Skeletal muscle tissue (tissue), 4 donors: ENCODE measurements around the gene LTBP4. TPM values are rescaled to one million over a fixed set of nuclear protein-coding genes. Genes with fewer than 3 reads are reported as not detected.

Experiments used
- H3K27ac ChIP-seq: one replicate; pipeline ENCODE4 v1.7.0; 2013; ENCODE audit warnings: mild to moderate bottlenecking, low read depth, low read length, inconsistent platforms
- H3K27me3 ChIP-seq, 3 donors: one replicate each; pipeline ENCODE4 v1.7.0; 2013; ENCODE audit warnings: low read length in 3 of 3; ENCODE audit not compliant: control insufficient read depth in 3 of 3, insufficient read depth in 3 of 3
- H3K36me3 ChIP-seq, 3 donors: one replicate each; pipeline ENCODE4 v1.7.0; 2013; ENCODE audit warnings: low read length in 3 of 3; ENCODE audit not compliant: control insufficient read depth in 3 of 3, insufficient read depth in 3 of 3
- H3K4me1 ChIP-seq, 3 donors: one replicate each; pipeline ENCODE4 v1.7.0; 2013; ENCODE audit warnings: low read length in 3 of 3, mild to moderate bottlenecking in 3 of 3; ENCODE audit not compliant: control insufficient read depth in 3 of 3, insufficient read depth in 3 of 3
- H3K4me3 ChIP-seq, 3 donors: one replicate each; pipeline ENCODE4 v1.7.0; 2013; ENCODE audit warnings: low read length in 3 of 3
- H3K9ac ChIP-seq, 3 donors: one replicate each; pipeline ENCODE4 v1.7.0; 2013; ENCODE audit warnings: low read length in 3 of 3, mild to moderate bottlenecking in 3 of 3, moderate library complexity in 2 of 3, low read depth in 1 of 3
- H3K9me3 ChIP-seq, 3 donors: one replicate each; pipeline ENCODE4 v1.7.0; 2013; ENCODE audit warnings: low read length in 3 of 3; ENCODE audit not compliant: control insufficient read depth in 3 of 3
- total RNA-seq: library from RNA; depleted of rRNA; stranded (reverse); fragments of >200 nt; gene quantifications from one replicate; pipeline ENCODE4 v1.2.3, GENCODE V29; 2014
- donor health status: Osteomylitis.

Gene LTBP4
- total RNA-seq, 1 donor from 2014 or later: 86.6 TPM

DNA sequence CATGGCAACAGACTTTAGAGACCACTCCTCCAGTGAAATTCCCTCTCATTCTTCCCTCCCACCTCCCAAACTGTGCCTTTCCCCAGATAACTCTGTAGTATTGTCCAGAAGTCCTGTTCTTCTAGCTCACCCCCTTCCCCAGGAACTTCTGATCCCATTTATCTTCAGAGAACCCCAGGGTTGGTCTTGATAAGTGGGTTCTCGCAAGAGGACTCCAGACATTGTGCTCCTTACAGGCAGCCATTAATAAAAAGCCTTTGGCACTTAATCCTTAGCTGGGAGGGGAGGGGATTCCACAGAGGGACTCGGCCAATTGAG, 1.9 kb downstream of the LTBP4 start:
- Histone ChIP-seq H3K36me3 (no peaks in the 10 kb centered on the region), H3K27me3 (peaks cover 8 to 32% (median 27%) of the 10 kb centered on the region in 3 donors), H3K27ac (peak overlapping the region; percentile 62), H3K4me3 (peak overlapping the region; percentile 59 to 69 (median 65)), H3K4me1 (peaks cover 56 to 61% (median 56%) of the 10 kb centered on the region in 3 donors), H3K9me3 (no peaks in the 10 kb centered on the region), H3K9ac (peak overlapping the region in 1 of 3 donors; percentile 70)

DNA sequence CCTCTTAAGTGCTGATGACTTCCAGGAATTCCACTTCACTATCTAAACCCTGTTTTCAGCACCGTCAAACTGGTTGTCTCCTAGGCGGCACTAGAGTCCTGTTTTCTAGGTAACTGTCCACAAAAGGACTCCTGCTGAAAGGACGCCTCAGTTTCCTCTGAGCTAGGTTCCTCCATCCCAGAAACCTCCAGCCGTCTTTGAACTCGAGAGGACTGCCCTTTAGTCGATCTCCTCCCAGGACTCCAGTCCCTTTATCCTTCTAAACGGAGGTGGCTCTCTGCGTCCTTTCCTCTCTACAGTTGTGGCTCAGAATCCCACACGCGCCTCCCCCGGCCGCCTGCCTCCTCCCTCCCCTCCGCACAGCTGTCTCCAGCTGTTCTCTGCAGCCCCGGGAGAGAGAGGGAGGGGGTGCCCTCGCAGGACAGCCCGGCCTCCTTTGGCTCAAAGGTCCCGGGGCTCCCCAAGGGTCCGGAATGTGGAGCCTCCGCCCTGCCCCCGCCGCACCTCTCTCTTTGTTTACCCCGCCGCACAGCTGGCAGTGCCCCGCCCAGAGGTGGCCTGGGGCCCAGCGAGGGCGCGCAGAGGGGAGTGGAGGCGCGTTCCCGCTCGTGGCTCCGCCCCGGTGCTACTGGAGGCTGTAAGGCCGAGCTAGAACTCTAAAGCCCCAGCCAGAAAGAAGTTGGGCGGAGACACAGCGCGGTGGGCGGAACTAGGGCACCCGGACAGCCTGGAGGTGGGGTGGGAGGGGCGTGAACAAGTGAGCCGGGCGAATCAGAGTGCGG, 2.4 kb downstream of the LTBP4 start:
- Histone ChIP-seq H3K36me3 (no peaks in the 10 kb centered on the region), H3K9me3 (no peaks in the 10 kb centered on the region), H3K4me3 (peak overlapping the region; percentile 59 to 69 (median 65)), H3K27me3 (peaks cover 3 to 28% (median 23%) of the 10 kb centered on the region in 3 donors), H3K9ac (peak overlapping the region in 2 of 3 donors; percentile 40 to 70), H3K27ac (peak overlapping the region; percentile 62), H3K4me1 (peaks cover 51 to 57% (median 56%) of the 10 kb centered on the region in 3 donors)

DNA sequence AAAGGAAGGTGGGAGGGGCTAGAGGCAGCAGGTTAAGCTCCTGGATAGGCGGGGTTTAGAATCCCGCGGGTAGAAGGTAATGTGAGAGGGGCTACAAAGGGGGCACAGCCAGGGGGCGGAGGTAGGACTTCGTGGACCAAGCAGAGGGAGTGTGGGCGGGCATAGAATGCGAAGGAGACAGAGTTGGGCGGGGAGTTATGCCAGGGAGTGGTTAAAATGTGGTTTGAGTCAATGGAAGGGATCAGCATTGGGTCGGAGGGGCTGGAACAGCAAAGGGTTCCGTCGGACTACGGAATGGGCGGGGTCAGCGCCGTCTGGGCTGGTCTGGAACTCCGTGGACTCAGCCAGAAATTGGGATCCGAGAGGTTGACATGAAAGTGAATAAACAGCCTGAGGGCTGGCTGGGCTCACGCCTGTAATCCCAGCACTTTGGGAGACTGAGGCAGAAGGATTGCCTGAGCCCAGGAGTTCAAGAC, 3.0 kb downstream of the LTBP4 start:
- peaks cover 0 to 22% (median 18%) of the 10 kb centered on the region in 3 donors for H3K27me3 ChIP-seq
- H3K9me3 ChIP-seq: no peaks in the 10 kb centered on the region

DNA sequence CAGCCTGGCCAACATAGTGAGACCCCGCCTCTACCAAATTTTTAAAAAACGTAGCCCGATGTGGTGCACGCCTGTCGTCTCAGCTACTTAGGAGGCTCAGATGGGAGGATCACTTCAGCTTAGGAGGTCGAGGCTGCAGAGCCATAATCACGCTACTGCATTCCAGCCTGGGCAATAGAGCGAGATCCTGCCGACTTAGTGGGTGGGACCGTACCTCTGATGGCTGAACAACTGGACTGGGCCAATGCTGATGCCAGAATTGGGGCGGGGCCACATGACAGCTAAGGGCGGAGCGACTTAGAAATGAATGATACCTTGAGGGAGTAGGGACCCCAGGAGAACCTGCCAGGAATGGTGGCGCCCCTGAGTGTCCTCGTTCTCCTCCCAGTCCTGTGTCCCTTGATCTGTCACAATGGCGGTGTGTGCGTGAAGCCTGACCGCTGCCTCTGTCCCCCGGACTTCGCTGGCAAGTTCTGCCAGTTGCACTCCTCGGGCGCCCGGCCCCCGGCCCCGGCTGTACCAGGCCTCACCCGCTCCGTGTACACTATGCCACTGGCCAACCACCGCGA, 3.6 kb downstream of the LTBP4 start:
- H3K9ac ChIP-seq: peak overlapping the region in 2 of 3 donors; percentile 64 to 83
- H3K9me3 ChIP-seq: no peaks in the 10 kb centered on the region
- H3K27me3 ChIP-seq: peaks cover 0 to 18% (median 13%) of the 10 kb centered on the region in 3 donors
- no peaks in the 10 kb centered on the region for H3K36me3 ChIP-seq
- H3K4me1 ChIP-seq: peaks cover 47 to 55% (median 53%) of the 10 kb centered on the region in 3 donors
- peak overlapping the region; percentile 47 for H3K27ac ChIP-seq
- H3K4me3 ChIP-seq: peak overlapping the region; percentile 59 to 72 (median 68)

More for the DNA sequence above, 3.0 kb downstream of the LTBP4 start:
- Histone ChIP-seq H3K36me3 (no peaks in the 10 kb centered on the region), H3K4me3 (peak overlapping the region; percentile 38 to 69 (median 65)), H3K9ac (peak overlapping the region in 2 of 3 donors; percentile 45 to 64), H3K27ac (peak overlapping the region; percentile 62), H3K4me1 (peaks cover 52 to 55% (median 52%) of the 10 kb centered on the region in 3 donors)

DNA sequence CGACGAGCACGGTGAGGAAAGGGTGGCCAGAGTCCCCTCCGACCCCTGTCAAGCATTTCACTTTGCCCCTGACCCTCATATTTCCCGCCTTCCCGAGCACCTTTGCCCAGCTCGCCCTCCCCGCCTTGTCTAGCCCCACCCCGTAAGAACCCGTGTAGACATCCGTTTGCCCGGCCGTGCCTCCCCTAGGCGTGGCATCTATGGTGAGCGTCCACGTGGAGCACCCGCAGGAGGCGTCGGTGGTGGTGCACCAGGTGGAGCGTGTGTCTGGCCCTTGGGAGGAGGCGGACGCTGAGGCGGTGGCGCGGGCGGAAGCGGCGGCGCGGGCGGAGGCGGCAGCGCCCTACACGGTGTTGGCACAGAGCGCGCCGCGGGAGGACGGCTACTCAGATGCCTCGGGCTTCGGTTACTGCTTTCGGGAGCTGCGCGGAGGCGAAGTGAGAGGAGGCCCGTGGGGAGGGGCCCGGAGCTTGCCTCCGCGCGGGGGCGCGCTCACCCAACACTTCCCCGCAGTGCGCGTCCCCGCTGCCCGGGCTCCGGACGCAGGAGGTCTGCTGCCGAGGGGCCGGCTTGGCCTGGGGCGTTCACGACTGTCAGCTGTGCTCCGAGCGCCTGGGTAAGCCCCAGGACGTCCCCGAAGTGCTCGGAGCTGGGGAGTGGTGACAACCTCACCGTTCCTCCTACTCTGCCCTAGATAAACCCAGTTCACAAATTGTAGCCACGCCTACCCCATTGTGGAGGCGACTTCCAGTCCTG, 4.2 kb downstream of the LTBP4 start:
- H3K9me3 ChIP-seq: no peaks in the 10 kb centered on the region
- H3K27ac ChIP-seq: peak overlapping the region; percentile 47
- H3K4me3 ChIP-seq: peak overlapping the region; percentile 59 to 72 (median 68)
- no peaks in the 10 kb centered on the region for H3K36me3 ChIP-seq
- H3K27me3 ChIP-seq: peaks cover 0 to 15% (median 10%) of the 10 kb centered on the region in 3 donors
- peaks cover 49 to 55% (median 55%) of the 10 kb centered on the region in 3 donors for H3K4me1 ChIP-seq
- H3K9ac ChIP-seq: peak overlapping the region; percentile 40 to 83 (median 64)

DNA sequence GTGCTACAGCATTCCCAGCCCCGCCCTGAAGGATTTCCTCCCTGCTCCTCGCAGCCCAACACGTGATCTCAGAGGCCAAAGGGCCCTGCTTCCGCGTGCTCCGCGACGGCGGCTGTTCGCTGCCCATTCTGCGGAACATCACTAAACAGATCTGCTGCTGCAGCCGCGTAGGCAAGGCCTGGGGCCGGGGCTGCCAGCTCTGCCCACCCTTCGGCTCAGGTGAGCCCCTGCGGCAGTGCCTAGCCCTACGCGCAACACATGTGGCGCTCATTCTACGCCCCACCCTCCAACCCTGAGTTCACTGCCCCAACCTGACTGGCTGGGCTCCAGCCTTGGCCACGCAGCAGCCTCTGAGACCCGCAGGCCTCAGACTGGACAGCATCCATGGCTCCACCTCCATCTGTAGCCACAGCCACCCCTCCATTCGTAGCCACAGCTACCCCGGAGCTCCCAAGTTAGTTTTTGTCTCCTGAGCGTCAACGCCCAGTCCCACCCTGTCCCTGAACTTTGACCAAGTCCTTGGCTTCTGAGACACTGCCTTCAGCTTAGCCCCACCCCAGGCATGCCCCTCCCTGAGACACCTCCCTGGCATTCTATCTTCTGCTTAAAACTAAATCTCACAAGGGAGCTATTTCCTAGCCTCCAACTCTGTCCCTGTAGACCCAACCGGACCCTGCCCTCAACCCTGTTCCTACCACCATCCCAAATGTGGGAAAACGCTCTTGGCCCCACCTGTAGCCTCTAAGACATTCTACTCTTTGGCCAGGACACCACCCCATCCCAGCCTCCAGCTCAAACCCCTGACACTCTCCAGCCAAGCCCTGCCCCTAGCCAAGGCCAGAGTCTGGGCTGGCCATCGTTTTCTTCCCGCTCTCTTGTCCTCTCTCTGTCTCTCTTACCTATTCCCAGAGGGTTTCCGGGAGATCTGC, 6.4 kb downstream of the LTBP4 start:
- Histone ChIP-seq H3K9ac (no peak overlapping the region), H3K4me1 (peaks cover 41 to 49% (median 45%) of the 10 kb centered on the region in 3 donors), H3K36me3 (no peaks in the 10 kb centered on the region), H3K9me3 (no peaks in the 10 kb centered on the region), H3K27ac (no peak overlapping the region), H3K27me3 (peaks cover 0 to 4% (median under 1%) of the 10 kb centered on the region in 3 donors), H3K4me3 (no peak overlapping the region)

DNA sequence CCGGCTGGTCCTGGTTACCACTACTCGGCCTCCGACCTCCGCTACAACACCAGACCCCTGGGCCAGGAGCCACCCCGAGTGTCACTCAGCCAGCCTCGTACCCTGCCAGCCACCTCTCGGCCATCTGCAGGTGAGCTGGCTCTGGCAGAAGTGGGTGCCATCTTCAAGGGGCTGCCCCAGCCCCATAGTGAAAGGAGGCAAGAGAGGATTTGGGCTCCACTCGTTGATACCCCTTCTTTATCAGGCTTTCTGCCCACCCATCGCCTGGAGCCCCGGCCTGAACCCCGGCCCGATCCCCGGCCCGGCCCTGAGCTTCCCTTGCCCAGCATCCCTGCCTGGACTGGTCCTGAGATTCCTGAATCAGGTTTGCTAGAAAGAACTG, 7.1 kb downstream of the LTBP4 start:
- no peaks in the 10 kb centered on the region for H3K9me3 ChIP-seq
- H3K4me3 ChIP-seq: no peak overlapping the region
- H3K36me3 ChIP-seq: no peaks in the 10 kb centered on the region
- H3K27me3 ChIP-seq: peaks cover 0 to 3% (median 0%) of the 10 kb centered on the region in 3 donors
- peaks cover 34 to 44% (median 40%) of the 10 kb centered on the region in 3 donors for H3K4me1 ChIP-seq
- H3K9ac ChIP-seq: no peak overlapping the region
- no peak overlapping the region for H3K27ac ChIP-seq

DNA sequence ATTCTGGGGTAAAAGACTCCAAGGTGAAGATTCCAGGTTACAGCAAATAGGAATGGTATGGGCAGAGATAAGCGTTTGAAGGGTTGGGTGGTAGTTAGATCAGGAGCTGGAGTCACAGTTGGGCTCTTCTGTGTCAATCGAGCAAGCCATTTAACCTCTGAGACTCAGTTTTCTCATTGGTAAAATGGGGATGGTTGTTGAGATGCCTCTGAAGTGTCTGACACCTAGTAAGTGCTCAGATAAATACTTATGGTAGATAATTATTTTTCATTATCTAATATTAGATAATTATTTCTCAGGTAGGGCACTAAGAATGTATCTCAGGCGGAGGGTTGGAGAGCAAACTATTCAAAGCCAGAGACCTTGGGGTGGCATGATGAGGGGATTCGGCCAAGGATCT, 7.8 kb downstream of the LTBP4 start:
- H3K27ac ChIP-seq: no peak overlapping the region
- H3K4me1 ChIP-seq: peaks cover 29 to 40% (median 38%) of the 10 kb centered on the region in 3 donors
- peak overlapping the region in 2 of 3 donors; percentile 38 to 67 for H3K4me3 ChIP-seq
- H3K9ac ChIP-seq: peak overlapping the region in 1 of 3 donors; percentile 64
- H3K9me3 ChIP-seq: no peaks in the 10 kb centered on the region
- peaks cover 0 to 3% (median 0%) of the 10 kb centered on the region in 3 donors for H3K27me3 ChIP-seq
- no peaks in the 10 kb centered on the region for H3K36me3 ChIP-seq
